Limb (tissue), 2 donors: Measurements from ENCODE around the gene SND1.
A peak's percentile ranks its signal among the peaks of the same experiment; 100 is the strongest.

Source experiments
- DNase-seq, 2 donors: peaks; one replicate each; pipeline ENCODE4 v3.0.0-alpha.2; 2016; ENCODE audit errors: extremely low spot score in 2 of 2

SND1 gene

GRCh38 chr7:127651556-127652332 lies at the start of gene SND1:
TSS of gene SND1 (plus strand) at chr7:127652194. CDS start at chr7:127652374, 180 bp downstream.
- peak; percentile 98 to 99 for DNase-seq

- DNase-seq, result no peak
Observed at GRCh38 chr7:127608446-127608845, 43.5 kb upstream of the SND1 start.

- DNase-seq, result no peak
Observed at GRCh38 chr7:127609297-127609696, 42.7 kb upstream of the SND1 start.

GRCh38 chr7:127612263-127612662 lies 39.7 kb upstream of the SND1 start:
- no peak for DNase-seq

- no peak for DNase-seq
Observed at GRCh38 chr7:127616724-127617123, 35.3 kb upstream of the SND1 start.

- no peak for DNase-seq
Observed at GRCh38 chr7:127618042-127618441, 34.0 kb upstream of the SND1 start, which contains the start of gene PAX4. TSS of gene PAX4 (minus strand) at chr7:127618142. CDS start at chr7:127615928, 2,214 bp downstream.

- DNase-seq, result no peak
Observed at GRCh38 chr7:127618775-127619174, 33.2 kb upstream of the SND1 start.

GRCh38 chr7:127619681-127620405 lies 32.2 kb upstream of the SND1 start:
- no peak for DNase-seq

- DNase-seq, result no peak
Observed at GRCh38 chr7:127620406-127621233, 31.4 kb upstream of the SND1 start.

GRCh38 chr7:127625331-127625730 lies 26.7 kb upstream of the SND1 start:
- no peak for DNase-seq

- DNase-seq, result no peak
Observed at GRCh38 chr7:127628445-127628844, 23.5 kb upstream of the SND1 start.

GRCh38 chr7:127629268-127629854 lies 22.6 kb upstream of the SND1 start:
- no peak for DNase-seq

- no peak for DNase-seq
Observed at GRCh38 chr7:127632276-127632910, 19.6 kb upstream of the SND1 start.

GRCh38 chr7:127635659-127636285 lies 16.2 kb upstream of the SND1 start:
- no peak for DNase-seq

GRCh38 chr7:127638197-127638596 lies 13.8 kb upstream of the SND1 start:
- no peak for DNase-seq

GRCh38 chr7:127644484-127644883 lies 7.5 kb upstream of the SND1 start:
- DNase-seq, result no peak

- DNase-seq, result no peak
Observed at GRCh38 chr7:127647636-127648035, 4.4 kb upstream of the SND1 start.

GRCh38 chr7:127648986-127649385 lies 3.0 kb upstream of the SND1 start:
- no peak for DNase-seq

- peak in 1 of 2 donors; percentile 24 for DNase-seq
Observed at GRCh38 chr7:127650847-127651555, 993 bp upstream of the SND1 start.
